ENCODE results near the gene ARMH2.

ARMH2 gene

DNA sequence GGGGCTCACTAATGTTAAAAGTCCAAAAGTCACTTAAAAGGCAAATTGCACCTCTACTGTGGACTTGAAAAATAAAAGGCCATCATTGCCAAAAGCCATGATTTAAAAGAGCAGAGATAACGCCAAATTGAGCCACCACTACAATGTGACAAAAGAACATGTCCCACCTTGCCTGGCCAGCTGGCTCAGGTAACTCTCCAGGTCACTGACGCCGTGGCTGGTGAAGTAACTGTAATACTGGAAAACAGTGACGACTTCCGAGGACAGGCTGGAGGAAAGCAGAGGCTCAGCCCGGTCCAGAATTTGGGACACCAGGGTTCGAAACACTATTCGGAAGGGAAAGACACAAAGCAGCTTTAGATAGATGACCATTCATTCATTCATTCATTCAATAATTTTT is 29.3 kb upstream of the ARMH2 start:
- Mint-ChIP-seq H3K36me3 (ENCODE audit: low read depth) (peaks cover 84% of the 10 kb centered on the region), H3K4me1 (ENCODE audit: low read depth) (peaks cover 33% of the 10 kb centered on the region), H3K27ac (peak overlapping the region; percentile 77), H3K4me3 (no peak overlapping the region), H3K9me3 (no peaks in the 10 kb centered on the region), H3K27me3 (no peaks in the 10 kb centered on the region)
- DNase-seq, result no peak

DNA sequence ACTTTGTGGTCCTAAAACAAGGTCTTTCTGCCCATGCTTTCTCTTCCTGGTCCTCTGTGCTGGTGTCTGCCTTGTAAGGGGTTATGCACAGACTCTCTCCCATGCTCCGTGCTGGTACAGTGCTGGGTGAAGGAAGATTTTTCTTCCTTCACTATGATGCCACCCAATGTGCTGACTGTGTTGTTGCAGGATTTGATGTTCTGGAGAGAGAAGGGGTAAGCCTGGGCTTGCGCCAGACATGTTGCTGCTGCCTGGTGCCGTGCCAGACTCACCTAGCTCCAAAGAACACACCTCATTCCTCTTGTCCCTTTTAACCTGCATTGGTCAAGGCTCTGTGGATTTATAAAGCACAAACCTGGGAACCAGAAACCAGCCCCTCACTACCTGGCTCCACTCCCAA is 28.4 kb upstream of the ARMH2 start:
- Mint-ChIP-seq H3K9me3 (no peaks in the 10 kb centered on the region), H3K27ac (peak overlapping the region; percentile 77), H3K36me3 (ENCODE audit: low read depth) (peaks cover 81% of the 10 kb centered on the region), H3K27me3 (no peaks in the 10 kb centered on the region), H3K4me1 (ENCODE audit: low read depth) (peaks cover 28% of the 10 kb centered on the region), H3K4me3 (no peak overlapping the region)
- DNase-seq, result no peak

DNA sequence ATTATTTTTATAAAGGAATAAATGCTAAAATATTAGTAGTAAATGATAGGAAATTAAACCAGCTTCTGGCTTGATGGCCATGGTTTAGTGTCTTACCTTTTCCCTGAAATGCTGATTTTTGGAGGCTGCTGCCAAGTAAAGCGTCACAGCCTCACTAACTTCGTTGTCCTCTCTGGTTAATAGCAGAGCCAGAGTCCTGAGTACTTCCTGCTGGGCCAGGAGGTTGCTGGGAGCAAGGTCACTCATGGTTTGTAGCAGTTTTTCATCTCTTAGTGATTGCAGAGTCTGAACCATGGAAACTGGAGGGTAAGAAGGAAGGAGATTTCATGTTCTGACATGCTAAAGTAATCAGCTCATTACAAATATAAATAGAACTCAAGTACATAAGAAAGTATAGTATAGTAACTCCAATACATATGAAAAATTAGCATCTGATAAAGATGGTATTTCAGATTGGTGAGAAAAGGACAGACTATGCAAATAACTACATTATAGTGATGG is 26.5 kb upstream of the ARMH2 start:
- Mint-ChIP-seq H3K36me3 (ENCODE audit: low read depth) (peaks cover 76% of the 10 kb centered on the region), H3K27ac (peak overlapping the region; percentile 72), H3K27me3 (no peaks in the 10 kb centered on the region), H3K4me3 (no peak overlapping the region), H3K4me1 (ENCODE audit: low read depth) (peaks cover 19% of the 10 kb centered on the region), H3K9me3 (no peaks in the 10 kb centered on the region)
- DNase-seq, result no peak

DNA sequence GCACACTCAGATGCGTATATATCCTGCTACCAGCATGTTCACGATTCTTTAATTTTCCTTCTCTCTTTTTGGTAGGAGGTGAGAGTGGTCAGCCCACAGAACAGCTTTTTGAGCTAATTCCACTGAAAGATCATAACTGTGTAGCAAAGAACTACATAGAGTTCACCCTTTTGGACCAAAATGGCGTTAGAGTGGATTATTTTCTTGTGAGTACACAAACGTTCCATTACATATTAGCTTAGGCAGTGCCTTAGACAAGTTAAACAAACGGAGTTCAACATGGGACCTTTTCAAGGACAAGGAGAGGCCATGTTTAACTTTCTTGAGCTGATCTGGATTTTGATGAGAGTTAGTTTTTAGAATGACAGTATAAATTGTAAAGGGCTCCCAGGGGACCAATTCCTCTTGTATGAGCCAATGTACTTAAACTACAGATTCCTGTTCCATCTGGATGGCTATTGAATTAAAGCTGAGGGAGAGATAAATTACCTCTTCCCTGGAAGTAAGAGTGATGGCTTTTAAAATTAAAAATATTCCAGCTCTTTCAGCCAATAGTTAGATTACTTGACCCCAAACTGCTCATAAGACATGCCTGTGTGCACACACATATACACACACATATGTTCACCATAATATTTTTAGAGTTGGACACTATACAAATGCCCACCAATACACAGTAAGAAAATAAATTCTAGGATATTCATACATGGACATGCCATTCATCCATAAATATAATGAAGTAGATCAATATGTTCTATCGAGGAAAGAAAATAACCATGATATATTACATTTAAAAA is 25.6 kb upstream of the ARMH2 start:
- no peak for DNase-seq
- no peaks in the 10 kb centered on the region for H3K27me3 Mint-ChIP-seq
- H3K4me3 Mint-ChIP-seq, result no peak overlapping the region
- H3K9me3 Mint-ChIP-seq, result no peaks in the 10 kb centered on the region
- peaks cover 69% of the 10 kb centered on the region for H3K36me3 Mint-ChIP-seq (ENCODE audit: low read depth)
- peaks cover 19% of the 10 kb centered on the region for H3K4me1 Mint-ChIP-seq (ENCODE audit: low read depth)
- H3K27ac Mint-ChIP-seq, result peak overlapping the region; percentile 79

DNA sequence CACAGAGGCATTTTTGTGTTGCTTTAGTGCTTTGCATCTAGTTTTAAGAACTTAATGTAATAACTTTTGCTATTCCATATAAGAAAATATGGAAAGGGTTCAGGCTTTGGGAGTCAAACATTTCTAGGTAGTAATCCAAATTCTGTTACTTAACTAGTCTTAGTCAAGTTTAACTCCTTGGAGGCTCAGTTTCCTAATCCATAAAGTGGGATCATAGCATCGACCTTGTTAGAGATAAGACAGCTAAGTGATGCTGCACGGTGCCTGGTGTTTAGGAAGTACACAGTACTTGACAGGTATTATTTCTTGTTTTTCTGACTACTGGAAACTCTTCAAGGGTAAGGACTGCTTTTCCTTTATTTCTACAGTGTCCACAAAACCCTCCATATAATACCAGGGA is 24.5 kb upstream of the ARMH2 start:
- H3K36me3 Mint-ChIP-seq (ENCODE audit: low read depth), result peaks cover 72% of the 10 kb centered on the region
- H3K27ac Mint-ChIP-seq, result peak overlapping the region; percentile 76

DNA sequence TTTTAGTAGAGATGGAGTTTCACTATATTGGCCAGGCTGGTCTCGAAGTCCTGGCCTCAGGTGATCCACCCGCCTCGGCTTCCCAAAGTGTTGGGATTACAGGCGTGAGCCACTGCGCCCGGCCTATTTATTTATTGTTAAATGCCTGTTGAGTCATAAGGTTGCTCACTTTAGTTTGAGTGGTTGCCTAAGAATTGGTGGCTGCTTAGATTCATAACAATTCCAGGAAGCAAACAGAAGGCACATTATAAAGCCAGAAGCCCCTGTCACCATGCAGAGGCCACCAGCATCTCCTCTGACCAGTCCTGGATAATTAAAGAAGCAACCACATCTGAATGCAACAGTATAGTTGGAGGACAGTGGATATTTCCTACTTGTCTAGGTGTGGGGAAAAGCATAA is 24.0 kb upstream of the ARMH2 start:
- peaks cover 15% of the 10 kb centered on the region for H3K4me1 Mint-ChIP-seq (ENCODE audit: low read depth)
- peaks cover 72% of the 10 kb centered on the region for H3K36me3 Mint-ChIP-seq (ENCODE audit: low read depth)
- H3K4me3 Mint-ChIP-seq, result no peak overlapping the region
- H3K27ac Mint-ChIP-seq, result peak overlapping the region; percentile 76
- H3K27me3 Mint-ChIP-seq, result no peaks in the 10 kb centered on the region
- DNase-seq, result no peak
- no peaks in the 10 kb centered on the region for H3K9me3 Mint-ChIP-seq

More for the DNA sequence above, 24.5 kb upstream of the ARMH2 start:
- DNase-seq, result no peak
- no peaks in the 10 kb centered on the region for H3K27me3 Mint-ChIP-seq
- H3K4me3 Mint-ChIP-seq, result no peak overlapping the region
- H3K9me3 Mint-ChIP-seq, result no peaks in the 10 kb centered on the region
- peaks cover 19% of the 10 kb centered on the region for H3K4me1 Mint-ChIP-seq (ENCODE audit: low read depth)

DNA sequence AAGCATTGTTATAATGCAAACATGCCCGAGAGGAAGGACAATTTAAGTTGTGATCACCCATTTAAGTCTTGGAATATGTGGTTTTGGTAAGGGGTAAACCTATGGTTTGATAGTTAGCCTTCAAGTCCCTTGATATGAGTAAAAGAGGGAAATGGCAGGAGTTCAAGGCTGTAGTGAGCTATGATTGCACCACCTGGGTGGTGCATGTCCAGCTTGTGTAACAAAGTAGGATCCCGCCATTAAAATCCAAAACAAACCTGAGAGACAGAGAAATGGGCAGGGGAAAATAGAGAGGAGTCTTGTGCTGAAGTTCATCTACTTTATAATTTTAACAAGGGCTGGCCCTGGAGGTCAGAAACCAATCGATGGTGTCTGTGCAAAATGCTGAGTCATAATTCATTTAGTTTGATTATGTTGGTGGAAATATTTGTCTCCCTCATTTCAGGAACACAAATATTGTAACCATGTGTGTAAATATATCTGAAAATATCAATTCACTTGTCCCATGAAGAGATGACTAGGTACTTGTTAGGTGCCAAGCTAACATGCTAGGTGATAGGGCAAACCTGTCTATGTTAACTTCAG is 23.2 kb upstream of the ARMH2 start:
- Mint-ChIP-seq H3K9me3 (no peaks in the 10 kb centered on the region), H3K4me1 (ENCODE audit: low read depth) (peaks cover 14% of the 10 kb centered on the region), H3K4me3 (no peak overlapping the region), H3K36me3 (ENCODE audit: low read depth) (peaks cover 68% of the 10 kb centered on the region), H3K27ac (peak overlapping the region; percentile 90), H3K27me3 (no peaks in the 10 kb centered on the region)
- DNase-seq, result no peak

DNA sequence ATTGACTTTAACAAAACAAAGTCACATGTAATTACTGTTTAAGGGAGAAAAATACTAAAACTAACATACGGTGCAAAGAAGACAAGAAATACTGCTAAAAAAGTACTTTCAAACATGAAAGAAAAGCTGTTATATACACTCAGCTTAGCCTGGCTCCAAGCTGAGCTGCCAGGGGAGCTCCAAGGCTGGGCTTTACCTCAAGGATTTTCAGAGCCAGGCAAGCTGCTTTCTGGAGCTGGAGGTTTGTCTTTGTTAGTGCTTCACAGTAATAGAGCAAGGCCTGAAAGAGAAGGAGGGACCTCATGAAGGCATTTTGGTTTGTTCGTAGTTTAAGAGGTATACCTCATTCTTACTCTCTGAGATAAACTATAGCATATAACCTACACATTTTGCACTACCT is 19.6 kb upstream of the ARMH2 start:
- H3K4me1 Mint-ChIP-seq (ENCODE audit: low read depth), result peaks cover 6% of the 10 kb centered on the region
- DNase-seq, result no peak
- H3K4me3 Mint-ChIP-seq, result no peak overlapping the region
- H3K27ac Mint-ChIP-seq, result peak overlapping the region; percentile 59
- peaks cover 39% of the 10 kb centered on the region for H3K36me3 Mint-ChIP-seq (ENCODE audit: low read depth)
- no peaks in the 10 kb centered on the region for H3K27me3 Mint-ChIP-seq
- no peaks in the 10 kb centered on the region for H3K9me3 Mint-ChIP-seq

DNA sequence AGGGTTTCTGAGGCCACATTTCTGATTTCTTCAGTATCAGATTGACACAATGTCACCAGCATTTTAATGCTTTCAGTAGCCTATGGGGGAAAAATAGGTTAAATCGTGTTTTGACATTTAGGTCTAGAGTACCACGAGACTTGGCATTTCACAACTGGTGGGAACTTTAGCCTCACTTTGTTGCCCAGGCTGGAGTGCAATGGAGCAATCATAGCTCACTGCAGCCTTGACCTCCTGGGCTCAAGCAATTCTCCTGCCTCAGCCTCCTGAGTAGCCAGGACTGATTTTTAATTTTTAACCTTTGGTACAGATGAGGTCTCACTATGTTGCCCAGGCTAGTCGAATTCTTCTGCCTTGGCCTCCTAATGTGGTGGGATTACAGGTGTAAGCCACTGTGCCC is 11.0 kb upstream of the ARMH2 start:
- Mint-ChIP-seq H3K4me3 (no peak overlapping the region), H3K27ac (peak overlapping the region; percentile 42), H3K36me3 (ENCODE audit: low read depth) (peaks cover 53% of the 10 kb centered on the region), H3K4me1 (ENCODE audit: low read depth) (no peaks in the 10 kb centered on the region), H3K9me3 (no peaks in the 10 kb centered on the region), H3K27me3 (no peaks in the 10 kb centered on the region)
- DNase-seq, result no peak

DNA sequence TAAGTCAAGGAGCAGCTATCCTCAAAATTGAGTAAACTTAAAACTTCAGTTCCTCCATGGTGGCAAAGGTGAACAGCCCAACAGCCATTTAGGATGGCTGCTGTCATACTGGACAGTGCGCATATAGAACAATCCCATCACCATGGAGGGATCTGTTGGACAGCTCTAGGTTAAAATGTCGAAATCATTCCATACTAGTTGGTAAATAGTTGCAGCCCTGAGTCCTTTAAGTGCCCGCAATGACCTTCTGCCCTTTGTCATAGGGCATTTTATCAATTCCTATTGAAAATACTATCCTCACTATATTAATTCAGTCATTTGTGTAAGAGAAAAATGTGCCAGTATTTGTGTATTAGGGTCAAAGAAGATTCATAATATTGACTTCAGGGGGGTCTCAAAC is 8.9 kb upstream of the ARMH2 start:
- no peak for DNase-seq
- H3K27ac Mint-ChIP-seq, result peak overlapping the region; percentile 52
- no peak overlapping the region for H3K4me3 Mint-ChIP-seq
- H3K27me3 Mint-ChIP-seq, result no peaks in the 10 kb centered on the region
- no peaks in the 10 kb centered on the region for H3K9me3 Mint-ChIP-seq
- H3K36me3 Mint-ChIP-seq (ENCODE audit: low read depth), result peaks cover 66% of the 10 kb centered on the region
- peaks cover 3% of the 10 kb centered on the region for H3K4me1 Mint-ChIP-seq (ENCODE audit: low read depth)

DNA sequence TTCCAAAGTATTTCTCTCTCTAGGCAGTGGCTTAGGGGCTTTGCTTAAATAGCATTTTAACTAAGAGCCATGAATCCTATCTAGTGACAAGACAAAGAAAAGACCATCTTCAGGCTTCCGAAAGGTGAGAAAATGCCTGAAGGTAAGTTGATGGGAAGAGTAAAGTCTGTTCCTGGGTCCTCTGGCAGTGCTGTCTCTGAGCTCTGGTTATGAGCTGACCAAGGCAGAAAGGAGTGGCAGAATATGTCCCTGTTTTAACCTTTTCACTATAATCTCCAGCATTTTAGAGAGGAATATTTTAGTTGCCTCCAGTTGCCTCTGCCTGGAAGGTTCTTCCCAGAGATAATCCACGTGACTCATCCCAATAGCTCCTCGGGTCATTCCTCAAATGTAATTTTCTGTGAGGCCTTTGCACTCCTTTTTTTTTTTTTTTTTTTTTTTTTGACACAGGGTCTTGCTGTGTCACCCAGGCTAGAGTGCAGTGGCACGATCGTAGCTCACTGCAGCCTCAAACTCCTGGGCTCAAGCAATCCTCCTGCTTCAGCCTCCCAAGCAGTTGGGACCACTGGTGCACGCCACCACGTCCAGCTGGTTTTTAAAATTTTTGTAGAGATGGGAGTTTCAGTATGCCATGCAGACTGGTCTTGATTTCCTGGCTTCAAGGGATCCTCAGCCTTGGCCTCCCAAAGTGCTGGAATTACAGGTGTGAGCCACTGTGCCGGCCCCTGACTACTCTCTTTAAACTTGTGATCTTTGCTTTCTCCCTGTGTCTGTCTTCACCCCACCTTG is 3.7 kb upstream of the ARMH2 start:
- Mint-ChIP-seq H3K27ac (peak overlapping the region; percentile 12), H3K4me3 (no peak overlapping the region), H3K36me3 (ENCODE audit: low read depth) (peaks cover 53% of the 10 kb centered on the region), H3K27me3 (no peaks in the 10 kb centered on the region), H3K9me3 (no peaks in the 10 kb centered on the region), H3K4me1 (ENCODE audit: low read depth) (peaks cover 13% of the 10 kb centered on the region)
- DNase-seq, result no peak

DNA sequence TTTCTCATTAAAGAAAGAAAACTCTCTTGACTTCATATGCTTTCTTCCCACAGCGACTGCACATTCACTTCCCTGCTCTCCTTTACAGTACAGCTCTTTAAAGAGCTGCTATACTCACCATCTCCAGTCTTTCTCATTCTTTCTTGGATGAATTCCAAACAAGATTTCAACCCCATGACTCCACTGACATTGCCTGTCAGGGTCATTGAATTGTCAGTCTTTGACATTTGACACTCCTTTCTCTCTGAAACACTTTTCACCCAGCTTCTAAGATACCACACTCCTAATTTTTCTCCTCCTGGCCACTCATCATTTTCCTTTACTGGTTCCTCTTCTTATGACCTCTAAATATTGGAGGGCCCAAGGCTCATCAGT is 811 bp upstream of the ARMH2 start:
- peaks cover 24% of the 10 kb centered on the region for H3K36me3 Mint-ChIP-seq (ENCODE audit: low read depth)
- peaks cover 32% of the 10 kb centered on the region for H3K4me1 Mint-ChIP-seq (ENCODE audit: low read depth)
- no peak overlapping the region for H3K4me3 Mint-ChIP-seq
- DNase-seq, result no peak
- no peaks in the 10 kb centered on the region for H3K9me3 Mint-ChIP-seq
- H3K27me3 Mint-ChIP-seq, result no peaks in the 10 kb centered on the region
- no peak overlapping the region for H3K27ac Mint-ChIP-seq

DNA sequence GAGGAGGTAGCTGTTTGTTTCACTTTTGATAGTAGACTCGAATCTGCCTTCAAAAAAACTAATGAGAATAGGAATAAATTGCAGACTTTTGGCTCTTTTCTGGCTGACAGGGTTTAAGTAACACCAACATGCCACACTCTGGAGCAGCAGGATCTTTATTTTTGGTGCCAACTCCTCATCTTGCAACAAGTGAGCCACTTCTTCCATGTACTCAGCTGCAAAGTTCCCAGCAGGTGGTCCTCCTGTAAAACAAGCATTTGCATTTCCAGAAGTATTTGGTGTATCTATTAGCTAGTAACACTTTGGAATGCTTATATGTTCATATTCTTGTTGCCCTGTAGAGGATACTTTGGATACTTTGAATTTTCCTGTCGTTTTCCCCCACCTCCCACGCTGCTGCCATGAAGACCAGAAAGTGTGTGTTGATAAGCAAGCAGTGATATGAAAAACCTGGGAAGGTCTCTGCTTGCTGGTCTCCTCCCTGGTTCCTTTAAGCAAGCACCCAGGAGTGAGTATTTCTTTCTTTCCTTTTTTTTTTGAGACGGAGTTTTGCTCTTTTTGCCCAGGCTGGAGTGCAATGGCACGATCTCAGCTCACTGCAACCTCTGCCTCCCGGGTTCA is 1.0 kb downstream of the ARMH2 start:
- Mint-ChIP-seq H3K27me3 (no peaks in the 10 kb centered on the region), H3K9me3 (no peaks in the 10 kb centered on the region), H3K4me3 (no peak overlapping the region), H3K36me3 (ENCODE audit: low read depth) (peaks cover 13% of the 10 kb centered on the region), H3K27ac (peak overlapping the region; percentile 29), H3K4me1 (ENCODE audit: low read depth) (peaks cover 29% of the 10 kb centered on the region)
- no peak for DNase-seq

DNA sequence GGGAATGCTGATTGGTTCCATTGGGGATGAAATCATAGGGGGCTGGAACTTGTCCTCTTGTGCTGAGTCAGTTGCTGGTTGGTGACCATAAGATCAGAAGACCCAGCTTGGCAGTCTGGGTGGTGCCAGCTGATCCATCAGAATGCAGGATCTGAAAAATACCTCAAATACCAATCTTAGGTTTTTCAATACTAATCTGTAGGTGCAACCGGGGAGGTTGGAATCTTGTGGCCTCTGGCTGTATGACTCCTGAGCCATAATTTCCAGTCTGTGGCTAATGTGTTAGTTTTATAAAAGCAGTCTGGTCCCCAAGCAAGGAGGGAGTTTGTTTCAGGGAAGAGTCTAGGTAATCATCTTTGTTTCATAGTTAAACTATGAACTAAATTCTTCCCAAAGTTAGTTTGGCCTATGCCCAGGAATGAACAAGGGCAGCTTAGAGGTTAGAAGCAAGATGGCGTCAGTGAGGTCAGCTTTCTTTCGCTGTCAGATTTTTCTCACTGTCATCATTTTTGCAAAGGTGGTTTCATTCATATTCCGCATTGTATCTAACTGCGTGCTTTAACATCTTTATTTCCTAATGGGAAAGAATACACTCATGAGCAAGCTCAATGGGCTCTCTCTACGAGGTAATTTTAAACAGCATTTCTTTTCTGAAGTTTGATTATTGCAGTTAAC is 2.0 kb downstream of the ARMH2 start:
- H3K9me3 Mint-ChIP-seq, result no peaks in the 10 kb centered on the region
- peaks cover 8% of the 10 kb centered on the region for H3K36me3 Mint-ChIP-seq (ENCODE audit: low read depth)
- H3K4me3 Mint-ChIP-seq, result no peak overlapping the region
- DNase-seq, result no peak
- H3K4me1 Mint-ChIP-seq (ENCODE audit: low read depth), result peaks cover 29% of the 10 kb centered on the region
- H3K27ac Mint-ChIP-seq, result peak overlapping the region; percentile 24
- H3K27me3 Mint-ChIP-seq, result no peaks in the 10 kb centered on the region
